HEK293T (cell line): ENCODE data around the gene ZNF764.

Experiments used
- CTCF ChIA-PET: fragments of 350-600 bp; formaldehyde crosslinking; extraction: SDS; loops from one replicate; lab custom pipeline; 2021; ENCODE audit warnings: antibody characterized with exemption, inconsistent platforms; lab: Yijun Ruan, JAX
- POLR2A ChIA-PET: fragments of 350-600 bp; formaldehyde crosslinking; extraction: SDS; loops from one replicate; lab custom pipeline; 2020; ENCODE audit warnings: antibody characterized with exemption, inconsistent platforms; lab: Yijun Ruan, JAX
- DNase-seq: peaks from one replicate; pipeline ENCODE4 v3.0.0; 2012; ENCODE audit warnings: mixed read lengths; ENCODE audit errors: extremely low spot score
- ARNT ChIP-seq: fragments of 450-650 bp; IDR thresholded peaks from 2 replicates; pipeline ENCODE4 v1.6.1; 2017; ENCODE audit warnings: mild to moderate bottlenecking
- BHLHE40 ChIP-seq: fragments of 450-650 bp; IDR thresholded peaks from 2 replicates; pipeline ENCODE4 v1.6.1; 2016; ENCODE audit warnings: mild to moderate bottlenecking, moderate library complexity, borderline replicate concordance
- CTBP1 ChIP-seq: fragments of 450-650 bp; IDR thresholded peaks from 2 replicates; pipeline ENCODE4 v1.6.1; 2016; ENCODE audit warnings: borderline replicate concordance
- ELF4 ChIP-seq: fragments of 450-650 bp; IDR thresholded peaks from 2 replicates; pipeline ENCODE4 v1.6.1; 2017; ENCODE audit warnings: antibody characterized with exemption
- FOXA1 ChIP-seq: fragments of 450-650 bp; IDR thresholded peaks from 2 replicates; pipeline ENCODE4 v1.6.1; 2016; ENCODE audit warnings: mild to moderate bottlenecking
- FOXK2 ChIP-seq: fragments of 450-650 bp; IDR thresholded peaks from 2 replicates; pipeline ENCODE4 v1.6.1; 2016; ENCODE audit warnings: mild to moderate bottlenecking
- FOXM1 ChIP-seq: fragments of 450-650 bp; IDR thresholded peaks from 2 replicates; pipeline ENCODE4 v1.6.1; 2017; ENCODE audit warnings: mild to moderate bottlenecking, borderline replicate concordance
- HDGF ChIP-seq: fragments of 450-650 bp; IDR thresholded peaks from 2 replicates; pipeline ENCODE4 v1.6.1; 2017; ENCODE audit warnings: antibody characterized with exemption, borderline replicate concordance
- L3MBTL2 ChIP-seq: fragments of 450-650 bp; conservative IDR thresholded peaks from 2 replicates; pipeline ENCODE4 v1.6.1; 2016; ENCODE audit warnings: mild to moderate bottlenecking
- LEF1 ChIP-seq: fragments of 450-650 bp; IDR thresholded peaks from 2 replicates; pipeline ENCODE4 v1.6.1; 2017; ENCODE audit warnings: mild to moderate bottlenecking, borderline replicate concordance
- NFRKB ChIP-seq: fragments of 450-650 bp; IDR thresholded peaks from 2 replicates; pipeline ENCODE4 v1.6.1; 2016; ENCODE audit warnings: mild to moderate bottlenecking, moderate library complexity
- SP1 ChIP-seq: fragments of 450-650 bp; IDR thresholded peaks from 2 replicates; pipeline ENCODE4 v1.6.1; 2017
- SUZ12 ChIP-seq: fragments of 450-650 bp; IDR thresholded peaks from 2 replicates; pipeline ENCODE4 v1.6.1; 2016; ENCODE audit warnings: mild to moderate bottlenecking
- TARDBP ChIP-seq: fragments of 450-650 bp; IDR thresholded peaks from 2 replicates; pipeline ENCODE4 v1.6.1; 2016
- ZNF384 ChIP-seq: fragments of 450-650 bp; IDR thresholded peaks from 2 replicates; pipeline ENCODE4 v1.6.1; 2016
- TF ChIP-seq, protein P1 (sequence below): fragments of 450-650 bp; IDR thresholded peaks from 2 replicates; pipeline ENCODE4 v1.6.1; 2016

Gene ZNF764

DNA sequence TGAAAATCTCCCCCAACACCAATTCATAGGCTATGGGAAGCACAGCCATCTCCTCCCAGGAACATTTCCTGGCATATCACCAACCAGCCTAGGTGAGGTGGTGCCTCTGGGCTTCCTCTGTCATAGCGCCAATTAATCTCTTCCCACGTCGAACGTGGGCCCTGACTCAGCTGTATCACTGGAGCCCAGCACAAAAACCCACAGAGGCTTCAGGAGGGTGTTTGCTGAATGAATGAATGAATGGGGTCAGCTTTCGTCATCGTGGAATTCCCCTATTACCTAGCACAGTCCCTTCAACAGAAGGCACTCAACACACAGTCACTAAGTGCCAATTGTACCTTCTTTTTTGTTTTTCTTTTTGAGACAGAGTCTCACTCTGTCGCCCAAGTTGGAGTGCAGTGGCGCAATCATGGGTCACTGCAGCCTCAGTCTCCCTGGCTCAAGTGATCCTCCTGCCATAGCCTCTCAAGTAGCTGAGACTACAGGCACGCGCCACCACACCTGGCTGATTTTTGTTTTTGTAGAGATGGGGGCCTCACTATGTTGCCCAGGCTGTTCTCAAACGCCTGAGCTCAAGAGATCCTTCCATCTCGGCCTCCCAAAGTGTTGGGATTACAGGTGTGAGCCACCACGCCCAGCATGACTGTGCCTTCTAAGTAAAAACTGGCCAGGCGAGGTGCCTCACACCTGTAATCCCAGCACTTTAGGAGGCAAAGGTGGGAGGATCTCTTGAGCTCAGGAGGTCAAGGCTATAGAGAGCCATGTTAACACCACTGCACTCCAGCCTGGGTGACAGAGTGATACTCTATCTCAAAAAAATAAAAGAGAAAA lies 9.2 kb upstream of the ZNF764 start:
- no peak for TF ChIP-seq LEF1
- TF ChIP-seq SP1: no peak
- TF ChIP-seq SUZ12: no peak
- no peak for TF ChIP-seq FOXK2
- TF ChIP-seq HDGF: no peak
- no peak for TF ChIP-seq ZNF384
- no peak for TF ChIP-seq L3MBTL2
- TF ChIP-seq TARDBP: no peak
- TF ChIP-seq, protein P1, sequence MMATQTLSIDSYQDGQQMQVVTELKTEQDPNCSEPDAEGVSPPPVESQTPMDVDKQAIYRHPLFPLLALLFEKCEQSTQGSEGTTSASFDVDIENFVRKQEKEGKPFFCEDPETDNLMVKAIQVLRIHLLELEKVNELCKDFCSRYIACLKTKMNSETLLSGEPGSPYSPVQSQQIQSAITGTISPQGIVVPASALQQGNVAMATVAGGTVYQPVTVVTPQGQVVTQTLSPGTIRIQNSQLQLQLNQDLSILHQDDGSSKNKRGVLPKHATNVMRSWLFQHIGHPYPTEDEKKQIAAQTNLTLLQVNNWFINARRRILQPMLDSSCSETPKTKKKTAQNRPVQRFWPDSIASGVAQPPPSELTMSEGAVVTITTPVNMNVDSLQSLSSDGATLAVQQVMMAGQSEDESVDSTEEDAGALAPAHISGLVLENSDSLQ: no peak
- POLR2A ChIA-PET: interaction anchor here (1.0 to 3.2 kb wide), 2 partner anchors 9 to 10 kb away, joined by 3 to 15 read pairs; partner anchors contain the start of gene ZNF764
- CTCF ChIA-PET: no interaction called here
- DNase-seq: no peak

DNA sequence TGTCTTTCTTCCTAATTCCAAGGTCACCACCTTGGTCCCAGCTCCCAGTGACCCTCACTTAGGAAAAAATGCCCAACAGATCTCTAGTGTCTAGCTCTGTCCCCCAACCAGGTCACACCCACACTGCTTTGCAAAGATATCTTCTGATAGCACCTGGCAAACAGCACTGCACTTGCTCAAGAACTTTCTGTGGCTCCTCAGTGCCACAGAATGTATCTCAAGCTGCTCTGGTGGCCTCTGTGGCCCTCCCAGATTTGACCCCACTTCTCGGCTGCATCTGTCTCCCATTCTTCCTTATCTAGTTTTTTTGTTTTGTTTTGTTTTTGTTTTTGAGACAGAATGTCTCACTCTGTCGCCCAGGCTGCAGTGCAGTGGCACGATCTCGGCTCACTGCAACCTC lies 8.4 kb upstream of the ZNF764 start:
- TF ChIP-seq ZNF384: no peak
- no peak for TF ChIP-seq SUZ12
- TF ChIP-seq FOXM1: no peak
- ChIA-PET POLR2A (interaction anchor here (0.8 to 3.2 kb wide), 5 partner anchors 8 to 84 kb away, joined by 3 to 15 read pairs (median 4); partner anchors contain the start of genes PRR14 and ZNF764), CTCF (interaction anchor here (0.6 to 2.5 kb wide), 2 partner anchors 49 to 128 kb away, joined by 4 to 8 read pairs; no protein-coding TSS in a partner anchor)
- no peak for DNase-seq

DNA sequence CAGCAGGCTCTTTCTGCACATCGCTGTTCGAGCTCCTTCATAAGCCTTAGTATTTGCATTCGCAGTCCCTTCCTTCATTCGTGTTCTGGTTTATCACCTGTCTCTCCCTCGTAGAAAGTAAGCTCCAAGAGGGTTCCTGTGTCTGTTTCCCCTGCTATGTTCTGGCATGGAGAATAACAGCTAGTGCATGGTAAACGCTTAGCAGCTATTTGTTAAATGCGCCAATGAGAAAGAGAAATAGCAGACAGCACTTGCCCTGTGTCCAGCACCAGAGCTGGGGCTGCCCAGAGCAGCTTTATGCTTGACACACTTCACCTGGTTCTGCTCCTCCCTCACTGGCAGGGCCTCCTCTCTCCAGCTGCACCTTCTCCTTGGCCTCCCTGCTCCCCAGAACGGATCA lies 7.8 kb upstream of the ZNF764 start:
- TF ChIP-seq BHLHE40 (no peak), SUZ12 (no peak), ARNT (no peak), FOXM1 (no peak), FOXK2 (no peak), TARDBP (no peak), FOXA1 (no peak), ELF4 (no peak), HDGF (no peak), SP1 (no peak)
- TF ChIP-seq, protein P1: no peak
- POLR2A ChIA-PET: interaction anchor here (0.8 to 3.2 kb wide), 8 partner anchors 8 to 85 kb away, joined by 3 to 15 read pairs (median 4); partner anchors contain the start of genes PRR14, ZNF689 and ZNF764

DNA sequence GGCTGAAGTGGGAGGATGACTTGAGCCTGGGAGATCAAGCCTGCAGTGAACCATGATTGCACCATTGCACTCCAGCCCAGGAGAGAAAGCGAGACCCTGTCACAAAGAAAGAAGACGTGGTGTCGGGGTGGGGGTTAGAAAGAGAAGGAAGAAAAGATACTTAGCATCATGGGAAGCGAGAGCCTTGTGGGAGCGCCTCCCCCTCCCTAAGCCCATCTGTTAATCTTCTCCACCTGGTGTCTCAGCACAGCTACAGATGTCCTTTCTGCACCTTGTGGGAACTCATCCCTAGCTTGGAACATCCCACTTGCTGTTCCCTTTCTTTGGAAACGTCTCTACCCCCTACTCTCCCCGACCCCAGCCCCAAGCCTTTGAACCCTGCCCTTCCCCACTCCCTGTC lies 7.4 kb upstream of the ZNF764 start:
- CTCF ChIA-PET: interaction anchor here (1.0 to 2.5 kb wide), 3 partner anchors 30 to 50 kb away, joined by 3 to 8 read pairs (median 6); partner anchors contain the start of gene ZNF747
- no peak for DNase-seq
- TF ChIP-seq NFRKB (no peak), TARDBP (no peak), SUZ12 (no peak)
- POLR2A ChIA-PET: interaction anchor here (0.8 to 1.5 kb wide), 6 partner anchors 32 to 85 kb away, joined by 3 to 5 read pairs (median 4); partner anchors contain the start of genes PRR14 and ZNF689

More for the DNA sequence above, 7.8 kb upstream of the ZNF764 start:
- DNase-seq: no peak
- CTCF ChIA-PET: interaction anchor here (1.0 to 2.5 kb wide), 3 partner anchors 31 to 49 kb away, joined by 3 to 8 read pairs (median 6); partner anchors contain the start of gene ZNF747

DNA sequence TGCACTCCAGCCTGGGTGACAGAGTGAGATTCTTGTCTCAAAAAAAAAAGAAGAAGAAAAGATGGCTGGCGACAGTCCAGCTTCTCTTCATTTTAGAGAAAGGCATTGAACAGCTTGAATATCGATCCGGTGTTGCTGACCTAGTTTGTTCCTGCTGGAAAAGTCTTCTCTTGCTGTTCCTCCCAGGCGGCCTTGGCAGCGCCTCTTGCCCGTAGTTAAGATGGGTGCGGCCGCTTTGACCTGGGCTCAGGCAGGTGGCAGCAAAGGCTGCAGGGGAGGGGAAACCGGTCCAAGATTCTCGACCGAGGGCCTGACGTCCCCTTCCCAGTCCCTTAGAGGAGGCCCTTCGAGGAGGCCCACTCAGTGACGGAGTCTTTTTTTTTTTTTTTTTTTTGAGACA lies 3.8 kb upstream of the ZNF764 start:
- ChIA-PET POLR2A (interaction anchor here (0.9 to 3.5 kb wide), 3 partner anchors 9 to 72 kb away, joined by 3 to 24 read pairs (median 3); partner anchors contain the start of genes ZNF688 and ZNF689), CTCF (interaction anchor here (1.4 kb wide), 1 partner anchor 54 kb away, joined by 4 read pairs; no protein-coding TSS in a partner anchor)
- TF ChIP-seq NFRKB (no peak), SUZ12 (no peak), HDGF (no peak), TARDBP (no peak), LEF1 (no peak), FOXA1 (no peak), ARNT (no peak), L3MBTL2 (no peak), FOXM1 (no peak), CTBP1 (no peak), ZNF384 (no peak), BHLHE40 (no peak), ELF4 (no peak), FOXK2 (no peak)
- TF ChIP-seq, protein P1: no peak
- DNase-seq: no peak
